Measurements from ENCODE around the gene PIK3C2A. TPM values are rescaled to one million over a fixed set of nuclear protein-coding genes. Genes with fewer than 3 reads are reported as not detected.

The PIK3C2A gene
- total and polyA plus RNA-seq, 2 of the 8 experiments (the other 6 are each of a cell fraction or from before 2014, with no cell fraction given): 20.1 to 127 TPM

DNA sequence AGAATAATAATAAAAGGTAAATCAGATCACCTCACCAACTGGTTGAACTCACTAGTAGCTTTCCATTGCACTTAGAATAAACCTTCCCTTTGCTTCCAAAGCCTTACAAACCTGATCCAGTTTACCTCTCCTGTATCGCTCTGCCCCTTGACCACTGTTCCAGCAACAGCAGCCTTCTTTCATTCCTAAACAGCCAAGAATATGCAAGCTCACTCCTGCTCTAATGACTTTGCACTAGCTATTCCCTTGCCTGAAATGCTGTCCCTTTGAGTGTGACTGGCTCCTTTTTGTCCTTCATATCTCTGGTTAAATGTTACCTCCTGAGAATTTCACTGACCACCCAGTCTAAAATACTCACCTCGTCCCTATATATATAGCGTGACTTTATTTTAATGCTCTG, 9.6 kb upstream of the PIK3C2A start:
- no peaks in the 10 kb centered on the region for H4K20me1 ChIP-seq (replicated peaks in 1 of 2; ENCODE audit: control insufficient read depth in 1 of 2, insufficient read depth in 2 of 2, low read length in 2 of 2)
- no peak overlapping the region for H3K23ac ChIP-seq (ENCODE audit: insufficient read length)
- H2BK5ac ChIP-seq (ENCODE audit: low read depth, low read length): no peak overlapping the region
- H3K4me1 ChIP-seq (replicated peaks in 1 of 4; ENCODE audit: control insufficient read depth in 3 of 4, insufficient read depth in 4 of 4, low read length in 3 of 4): no peaks in the 10 kb centered on the region
- H3K36me3 ChIP-seq (ENCODE audit: control insufficient read depth in 2 of 4, insufficient read depth in 4 of 4, low read length in 3 of 4): peaks cover 0 to 5% (median 1%) of the 10 kb centered on the region in 4 experiments; a peak in 4 of 8 replicates
- H2BK12ac ChIP-seq (ENCODE audit: low read depth, low read length): no peak overlapping the region
- DNase-seq (ENCODE audit: low read depth in 1 of 2, low spot score in 2 of 2): no peak
- no peak overlapping the region for H2BK15ac ChIP-seq (ENCODE audit: low read length)
- no peak overlapping the region; a peak in 1 of 7 replicates for H3K9ac ChIP-seq (replicated peaks in 1 of 4; ENCODE audit: extremely low read depth in 1 of 4, low read depth in 3 of 4, low read length in 3 of 4)
- no peaks in the 10 kb centered on the region for H3K79me1 ChIP-seq (ENCODE audit: low read depth, low read length)
- no peak overlapping the region for H4K91ac ChIP-seq (replicated peaks; ENCODE audit: insufficient read length, low read length)
- 96% methylated on average over 3 of the region's 3 CpGs; no CpG with 5 or more reads in 1 of the 2 experiments for WGBS, 2 experiments (ENCODE audit: extremely low coverage in 1 of 2, insufficient coverage in 1 of 2, insufficient read length in 1 of 2, insufficient replicate concordance in 2 of 2, low coverage in 1 of 2, low lambda C conversion rate in 2 of 2, missing lambda C conversion rate in 1 of 2)
- H2AFZ ChIP-seq (ENCODE audit: low read length): no peak overlapping the region
- TF ChIP-seq, protein P1, sequence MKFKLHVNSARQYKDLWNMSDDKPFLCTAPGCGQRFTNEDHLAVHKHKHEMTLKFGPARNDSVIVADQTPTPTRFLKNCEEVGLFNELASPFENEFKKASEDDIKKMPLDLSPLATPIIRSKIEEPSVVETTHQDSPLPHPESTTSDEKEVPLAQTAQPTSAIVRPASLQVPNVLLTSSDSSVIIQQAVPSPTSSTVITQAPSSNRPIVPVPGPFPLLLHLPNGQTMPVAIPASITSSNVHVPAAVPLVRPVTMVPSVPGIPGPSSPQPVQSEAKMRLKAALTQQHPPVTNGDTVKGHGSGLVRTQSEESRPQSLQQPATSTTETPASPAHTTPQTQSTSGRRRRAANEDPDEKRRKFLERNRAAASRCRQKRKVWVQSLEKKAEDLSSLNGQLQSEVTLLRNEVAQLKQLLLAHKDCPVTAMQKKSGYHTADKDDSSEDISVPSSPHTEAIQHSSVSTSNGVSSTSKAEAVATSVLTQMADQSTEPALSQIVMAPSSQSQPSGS (IDR thresholded peaks at IDR 0.05; ENCODE audit: low read length): no peak
- TF ChIP-seq CBX8 (IDR thresholded peaks at IDR 0.05; ENCODE audit: borderline replicate concordance, low read depth, low read length) (no peak), SAP30 (IDR thresholded peaks at IDR 0.05; ENCODE audit: insufficient read depth, insufficient replicate concordance, low read length) (no peak), CBX5 (IDR thresholded peaks at IDR 0.05; ENCODE audit: low read depth, low read length) (no peak), BRCA1 (IDR thresholded peaks at IDR 0.05; ENCODE audit: low read depth, low read length) (no peak), SP2 (IDR thresholded peaks at IDR 0.05; ENCODE audit: low read length) (no peak), POLR2A (IDR thresholded peaks at IDR 0.05; ENCODE audit: control extremely low read depth in 1 of 2, low read depth in 2 of 2, low read length in 2 of 2) (no peak), GTF2F1 (IDR thresholded peaks at IDR 0.05; ENCODE audit: borderline replicate concordance, low read depth, low read length) (no peak), BCL11A (IDR thresholded peaks at IDR 0.05; ENCODE audit: low read depth in 2 of 2, low read length in 2 of 2) (no peak), SIN3A (conservative IDR thresholded peaks at IDR 0.05 in 1 of 2, IDR thresholded peaks at IDR 0.05 in 1 of 2; ENCODE audit: low read depth in 1 of 2, low read length in 2 of 2) (no peak)
- H3K18ac ChIP-seq (ENCODE audit: extremely low read depth, low read length): no peak overlapping the region
- no peak overlapping the region for H2BK20ac ChIP-seq (ENCODE audit: low read length)
- no peak overlapping the region for H3K56ac ChIP-seq (replicated peaks; ENCODE audit: insufficient read length, low read depth, low read length)
- no peak overlapping the region for H2BK120ac ChIP-seq (replicated peaks; ENCODE audit: low read depth, low read length)
- H3K27me3 ChIP-seq (replicated peaks in 1 of 4; ENCODE audit: control insufficient read depth in 3 of 4, extremely low read depth in 1 of 4, insufficient read depth in 3 of 4, low read length in 3 of 4): no peaks in the 10 kb centered on the region
- no peak overlapping the region for H4K8ac ChIP-seq (ENCODE audit: extremely low read depth, insufficient read depth, low read length)
- no peak overlapping the region for H3K4me3 ChIP-seq (ENCODE audit: extremely low read depth in 1 of 4, insufficient read depth in 2 of 4, low read depth in 3 of 4, low read length in 4 of 4)
- H4K5ac ChIP-seq (ENCODE audit: insufficient read length, low read depth, low read length): no peak overlapping the region
- CTCF ChIA-PET (ENCODE audit: partially characterized antibody): interaction anchor here (0.6 to 1.5 kb wide), 4 partner anchors 9 to 255 kb away, joined by 3 to 5 read pairs (median 4); no protein-coding TSS in a partner anchor
- FAIRE-seq: no peak
- H3K79me2 ChIP-seq (ENCODE audit: control insufficient read depth in 1 of 2, insufficient read depth in 2 of 2, low read length in 2 of 2): no peaks in the 10 kb centered on the region
- H3K23me2 ChIP-seq (ENCODE audit: low read depth, low read length): no peaks in the 10 kb centered on the region
- H3K4me2 ChIP-seq (ENCODE audit: insufficient read depth in 1 of 2, low read depth in 2 of 2, low read length in 2 of 2): no peak overlapping the region
- POLR2A ChIA-PET (ENCODE audit: partially characterized antibody): interaction anchor here (1.3 kb wide), 1 partner anchor 10 kb away, joined by 6 read pairs; the partner anchor contains the start of gene PIK3C2A
- no peak overlapping the region for H3K14ac ChIP-seq (ENCODE audit: insufficient read length)
- H3K4ac ChIP-seq (replicated peaks; ENCODE audit: insufficient read length, low read depth, low read length): no peak overlapping the region
- no peak overlapping the region for H3K27ac ChIP-seq (ENCODE audit: low read depth, low read length)
- no peak overlapping the region for H2AK5ac ChIP-seq (ENCODE audit: low read depth, low read length)
- H3K9me3 ChIP-seq (ENCODE audit: insufficient read depth in 2 of 2, low read depth in 1 of 2, low read length in 1 of 2): peaks cover 5 to 6% of the 10 kb centered on the region in 2 experiments; a peak in 2 of 4 replicates

All from H1 (cell line).